Liver (tissue), 9 donors: ENCODE results near the gene PLCB3. TPM values are rescaled to one million over a fixed set of nuclear protein-coding genes. Genes with fewer than 3 reads are reported as not detected.

ENCODE experiments used
- DNase-seq: peaks from one replicate; pipeline ENCODE4 v3.0.0-alpha.2; 2017; ENCODE audit warnings: low spot score
- H3K27ac ChIP-seq, 2 donors: one replicate each; pipeline ENCODE4 v1.7.0; 2013; ENCODE audit warnings: inconsistent platforms in 2 of 2, low read length in 2 of 2, control low read depth in 1 of 2, low read depth in 1 of 2, mild to moderate bottlenecking in 1 of 2
- H3K27me3 ChIP-seq, 4 donors: one replicate each; pipeline versions ENCODE4 v1.6.1 to v1.7.0; 2013; ENCODE audit warnings: low read length in 3 of 4, inconsistent platforms in 1 of 4, mild to moderate bottlenecking in 1 of 4, moderate library complexity in 1 of 4; ENCODE audit not compliant: control insufficient read depth in 4 of 4, insufficient read depth in 4 of 4
- H3K36me3 ChIP-seq, 4 donors: one replicate each; pipeline versions ENCODE4 v1.6.1 to v1.7.0; 2013; ENCODE audit warnings: low read length in 3 of 4, mild to moderate bottlenecking in 3 of 4, low read depth in 1 of 4, moderate library complexity in 1 of 4; ENCODE audit not compliant: control insufficient read depth in 4 of 4, insufficient read depth in 3 of 4
- H3K4me1 ChIP-seq, 4 donors: one replicate each; pipeline versions ENCODE4 v1.6.1 to v1.7.0; 2013; ENCODE audit warnings: low read length in 3 of 4, mild to moderate bottlenecking in 3 of 4, moderate library complexity in 1 of 4; ENCODE audit not compliant: control insufficient read depth in 4 of 4, insufficient read depth in 4 of 4
- H3K4me3 ChIP-seq, 3 donors: one replicate each; pipeline versions ENCODE4 v1.6.1 to v1.7.0; 2013; ENCODE audit warnings: low read length in 3 of 3, control low read depth in 1 of 3, low read depth in 1 of 3, mild to moderate bottlenecking in 1 of 3
- H3K9ac ChIP-seq, 2 donors: one replicate each; pipeline ENCODE4 v1.7.0; 2013; ENCODE audit warnings: low read length in 2 of 2, mild to moderate bottlenecking in 2 of 2, moderate library complexity in 2 of 2, control low read depth in 1 of 2, low read depth in 1 of 2
- H3K9me3 ChIP-seq, 4 donors: one replicate each; pipeline versions ENCODE4 v1.6.1 to v1.7.0; 2013; ENCODE audit warnings: low read length in 3 of 4; ENCODE audit not compliant: control insufficient read depth in 4 of 4
- EGR1 ChIP-seq, 2 donors: IDR thresholded peaks; 2 replicates each; pipeline ENCODE4 v1.6.1; 2016 to 2018; ENCODE audit warnings: antibody characterized with exemption in 2 of 2, low read depth in 2 of 2
- FOXA1 ChIP-seq: IDR thresholded peaks from 2 replicates; pipeline ENCODE4 v1.6.1; 2016; ENCODE audit warnings: antibody characterized with exemption
- FOXA2 ChIP-seq: IDR thresholded peaks from 2 replicates; pipeline ENCODE4 v1.6.1; 2016; ENCODE audit warnings: antibody characterized with exemption
- GABPA ChIP-seq, 2 donors: IDR thresholded peaks in 1 of 2; conservative IDR thresholded peaks in 1 of 2; 2 replicates each; pipeline ENCODE4 v1.6.1; 2016; ENCODE audit warnings: antibody characterized with exemption in 2 of 2, mild to moderate bottlenecking in 1 of 2, moderate library complexity in 1 of 2
- HNF4A ChIP-seq, 2 donors: conservative IDR thresholded peaks; 2 replicates each; pipeline ENCODE4 v1.6.1; 2016; ENCODE audit warnings: antibody characterized with exemption in 2 of 2, mild to moderate bottlenecking in 2 of 2
- HNF4G ChIP-seq: IDR thresholded peaks from 2 replicates; pipeline ENCODE4 v1.6.1; 2016; ENCODE audit warnings: antibody characterized with exemption
- JUND ChIP-seq, 2 donors: IDR thresholded peaks; 2 replicates each; pipeline ENCODE4 v1.6.1; 2016; ENCODE audit warnings: antibody characterized with exemption in 2 of 2
- NR2F2 ChIP-seq: IDR thresholded peaks from 2 replicates; pipeline ENCODE4 v1.6.1; 2016; ENCODE audit warnings: antibody characterized with exemption
- RAD21 ChIP-seq, 2 donors: IDR thresholded peaks; 2 replicates each; pipeline ENCODE4 v1.6.1; 2016; ENCODE audit warnings: antibody characterized with exemption in 2 of 2, mild to moderate bottlenecking in 2 of 2
- RXRA ChIP-seq, 2 donors: IDR thresholded peaks; 2 replicates each; pipeline ENCODE4 v1.6.1; 2017 to 2018; ENCODE audit warnings: antibody characterized with exemption in 2 of 2, mild to moderate bottlenecking in 1 of 2
- SP1 ChIP-seq: IDR thresholded peaks from 2 replicates; pipeline ENCODE4 v1.6.1; 2018; ENCODE audit warnings: antibody characterized with exemption, mild to moderate bottlenecking
- YY1 ChIP-seq: IDR thresholded peaks from 2 replicates; pipeline ENCODE4 v1.6.1; 2016; ENCODE audit warnings: antibody characterized with exemption, mild to moderate bottlenecking
- whole genome bisulfite sequencing: extraction: QIAGEN DNeasy Blood & Tissue Kit; methylation state at CpG from one replicate; pipeline ENCODE4 v1.1.7; 2013; 5-methylcytosine and 5-hydroxymethylcytosine counted together
- polyA plus RNA-seq, 2 donors: library from polyadenylated mRNA; stranded (reverse) in 1 of 2; unstranded in 1 of 2; fragments of 200-250 nt in 1 of 2; fragments of >200 nt in 1 of 2; fragmentation: Nextera tagmentation in 1 of 2; extraction: Ambion mirVana in 1 of 2; gene quantifications; one replicate each; pipeline versions ENCODE4 v1.2.1 to v1.2.3, GENCODE V29; 2013 to 2015
- total RNA-seq, 2 donors: library from RNA; depleted of rRNA; stranded (reverse); fragments of >200 nt; gene quantifications; one replicate each; pipeline ENCODE4 v1.2.3, GENCODE V29; 2014
- TF ChIP-seq, protein P1 (sequence below): IDR thresholded peaks from 2 replicates; pipeline ENCODE4 v1.6.1; 2016; ENCODE audit warnings: antibody characterized with exemption
- TF ChIP-seq, protein P2 (sequence below): IDR thresholded peaks from 2 replicates; pipeline ENCODE4 v1.6.1; 2016; ENCODE audit warnings: antibody characterized with exemption
- TF ChIP-seq, protein P3 (sequence below): IDR thresholded peaks from 2 replicates; pipeline ENCODE4 v1.6.1; 2016; ENCODE audit warnings: antibody characterized with exemption
- TF ChIP-seq, protein P4 (sequence below): fragments of 150-350 bp; IDR thresholded peaks from 2 replicates; pipeline ENCODE4 v1.5.1; 2017; ENCODE audit warnings: improper control_type of control experiment, low read depth, low read length; ENCODE audit not compliant: missing input control
- TF ChIP-seq, protein P5 (sequence below): IDR thresholded peaks from 2 replicates; pipeline ENCODE4 v1.6.1; 2016; ENCODE audit warnings: antibody characterized with exemption, mild to moderate bottlenecking
- donor health status: healthy.
- donor health status: healthy.
- donor health status: healthy.
- donor health status: healthy.
- donor health status: healthy.

The PLCB3 gene
- total RNA-seq (1 to 10 TPM; 7.7 to 8.5 TPM), polyA plus RNA-seq (1 to 10 TPM in 1 of 2 donors, under 1 TPM in 1; 0.79 to 3.1 TPM)

DNA sequence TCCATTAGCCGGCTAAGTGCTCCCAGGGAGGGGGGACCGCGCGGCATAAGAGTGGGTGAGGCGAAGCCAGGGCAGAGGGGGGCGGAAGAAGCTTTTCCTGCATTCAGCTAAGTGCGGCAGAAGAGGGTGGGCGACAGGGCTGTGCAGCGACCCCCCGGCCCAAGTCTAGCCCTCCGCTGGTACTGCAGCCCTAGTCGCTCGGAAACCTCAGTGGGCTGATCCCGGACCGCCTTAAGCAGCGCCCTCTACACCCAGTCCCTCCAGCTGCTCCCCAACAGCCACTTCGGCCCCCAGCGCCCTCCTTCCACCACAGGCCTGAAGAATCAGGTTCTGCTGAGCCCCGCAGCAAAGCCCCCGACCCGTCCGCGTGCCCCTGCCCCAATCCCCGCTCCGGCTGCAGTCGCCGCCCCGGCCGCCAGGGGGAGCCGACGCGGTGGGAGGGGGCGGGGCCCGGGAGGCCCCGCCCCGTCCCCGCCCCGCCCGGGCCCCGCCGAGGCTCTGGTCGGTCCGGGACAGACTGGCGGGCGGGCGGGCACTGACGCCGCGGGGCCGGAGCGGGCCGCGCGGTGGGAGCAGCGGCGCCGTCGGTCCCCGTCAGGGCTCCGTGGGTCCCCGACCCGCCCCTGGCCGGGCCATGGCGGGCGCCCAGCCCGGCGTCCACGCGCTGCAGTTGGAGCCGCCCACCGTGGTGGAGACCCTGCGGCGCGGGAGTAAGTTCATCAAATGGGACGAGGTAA lies at the start of gene PLCB3:
TSS of gene PLCB3 (plus strand) at position 515 of the 737 bp plus-strand sequence. CDS start at position 635, 120 bp downstream.
- Histone ChIP-seq H3K4me1 (peaks cover 10 to 49% (median 38%) of the 10 kb centered on the region in 4 donors), H3K9ac (peak within 1 kb of the TSS in 1 of 2 donors; percentile 63), H3K27me3 (no peaks in the 10 kb centered on the region), H3K36me3 (peaks cover 0 to 3% (median under 1%) of the 10 kb centered on the region in 4 donors), H3K4me3 (peak within 1 kb of the TSS; percentile 36 to 67 (median 51)), H3K9me3 (no peaks in the 10 kb centered on the region), H3K27ac (no peak within 1 kb of the TSS)
- 1% methylated on average over 75 of the region's 75 CpGs for WGBS
- DNase-seq = peak; percentile 84
- TF ChIP-seq, protein P1, sequence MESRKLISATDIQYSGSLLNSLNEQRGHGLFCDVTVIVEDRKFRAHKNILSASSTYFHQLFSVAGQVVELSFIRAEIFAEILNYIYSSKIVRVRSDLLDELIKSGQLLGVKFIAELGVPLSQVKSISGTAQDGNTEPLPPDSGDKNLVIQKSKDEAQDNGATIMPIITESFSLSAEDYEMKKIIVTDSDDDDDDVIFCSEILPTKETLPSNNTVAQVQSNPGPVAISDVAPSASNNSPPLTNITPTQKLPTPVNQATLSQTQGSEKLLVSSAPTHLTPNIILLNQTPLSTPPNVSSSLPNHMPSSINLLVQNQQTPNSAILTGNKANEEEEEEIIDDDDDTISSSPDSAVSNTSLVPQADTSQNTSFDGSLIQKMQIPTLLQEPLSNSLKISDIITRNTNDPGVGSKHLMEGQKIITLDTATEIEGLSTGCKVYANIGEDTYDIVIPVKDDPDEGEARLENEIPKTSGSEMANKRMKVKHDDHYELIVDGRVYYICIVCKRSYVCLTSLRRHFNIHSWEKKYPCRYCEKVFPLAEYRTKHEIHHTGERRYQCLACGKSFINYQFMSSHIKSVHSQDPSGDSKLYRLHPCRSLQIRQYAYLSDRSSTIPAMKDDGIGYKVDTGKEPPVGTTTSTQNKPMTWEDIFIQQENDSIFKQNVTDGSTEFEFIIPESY = no peak
- TF ChIP-seq, protein P2, sequence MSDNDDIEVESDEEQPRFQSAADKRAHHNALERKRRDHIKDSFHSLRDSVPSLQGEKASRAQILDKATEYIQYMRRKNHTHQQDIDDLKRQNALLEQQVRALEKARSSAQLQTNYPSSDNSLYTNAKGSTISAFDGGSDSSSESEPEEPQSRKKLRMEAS = no peak
- TF ChIP-seq SP1 (no peak), FOXA2 (no peak), HNF4A (conservative IDR thresholded peaks at IDR 0.05) (no peak), JUND (IDR thresholded peaks at IDR 0.05) (no peak), RAD21 (IDR thresholded peaks at IDR 0.05) (peak in 1 of 2 donors; percentile 38), NR2F2 (no peak), GABPA (IDR thresholded peaks at IDR 0.05 in 1 of 2, conservative IDR thresholded peaks at IDR 0.05 in 1 of 2) (no peak), YY1 (no peak), HNF4G (no peak), RXRA (IDR thresholded peaks at IDR 0.05) (no peak)
- TF ChIP-seq, protein P3, sequence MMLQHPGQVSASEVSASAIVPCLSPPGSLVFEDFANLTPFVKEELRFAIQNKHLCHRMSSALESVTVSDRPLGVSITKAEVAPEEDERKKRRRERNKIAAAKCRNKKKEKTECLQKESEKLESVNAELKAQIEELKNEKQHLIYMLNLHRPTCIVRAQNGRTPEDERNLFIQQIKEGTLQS = no peak
- TF ChIP-seq, protein P4, sequence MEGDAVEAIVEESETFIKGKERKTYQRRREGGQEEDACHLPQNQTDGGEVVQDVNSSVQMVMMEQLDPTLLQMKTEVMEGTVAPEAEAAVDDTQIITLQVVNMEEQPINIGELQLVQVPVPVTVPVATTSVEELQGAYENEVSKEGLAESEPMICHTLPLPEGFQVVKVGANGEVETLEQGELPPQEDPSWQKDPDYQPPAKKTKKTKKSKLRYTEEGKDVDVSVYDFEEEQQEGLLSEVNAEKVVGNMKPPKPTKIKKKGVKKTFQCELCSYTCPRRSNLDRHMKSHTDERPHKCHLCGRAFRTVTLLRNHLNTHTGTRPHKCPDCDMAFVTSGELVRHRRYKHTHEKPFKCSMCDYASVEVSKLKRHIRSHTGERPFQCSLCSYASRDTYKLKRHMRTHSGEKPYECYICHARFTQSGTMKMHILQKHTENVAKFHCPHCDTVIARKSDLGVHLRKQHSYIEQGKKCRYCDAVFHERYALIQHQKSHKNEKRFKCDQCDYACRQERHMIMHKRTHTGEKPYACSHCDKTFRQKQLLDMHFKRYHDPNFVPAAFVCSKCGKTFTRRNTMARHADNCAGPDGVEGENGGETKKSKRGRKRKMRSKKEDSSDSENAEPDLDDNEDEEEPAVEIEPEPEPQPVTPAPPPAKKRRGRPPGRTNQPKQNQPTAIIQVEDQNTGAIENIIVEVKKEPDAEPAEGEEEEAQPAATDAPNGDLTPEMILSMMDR = peak; percentile 76

DNA sequence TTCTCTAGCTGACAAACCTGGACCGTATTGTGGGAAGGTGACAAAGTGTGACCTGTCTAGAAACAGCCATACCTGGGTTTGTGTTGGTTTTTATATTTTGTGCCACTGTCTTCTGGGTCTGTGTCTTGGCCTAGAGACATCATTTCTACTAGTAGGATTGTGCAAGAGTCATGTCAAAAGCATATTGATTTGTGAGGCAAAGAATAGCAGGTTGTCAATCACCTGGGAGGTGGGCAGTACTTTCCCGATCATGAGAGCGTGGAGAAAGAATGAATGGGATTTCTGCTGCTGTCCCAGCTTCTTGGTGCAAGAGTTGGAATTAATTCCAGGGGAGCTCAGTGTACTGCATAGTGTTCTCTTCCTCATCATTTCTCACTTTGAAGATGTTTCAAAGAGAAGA lies 49.8 kb upstream of the PLCB3 start:
- Histone ChIP-seq H3K4me1 (peaks cover 0 to 11% (median 5%) of the 10 kb centered on the region in 4 donors), H3K36me3 (peaks cover 19 to 56% (median 49%) of the 10 kb centered on the region in 4 donors), H3K9me3 (no peaks in the 10 kb centered on the region), H3K4me3 (no peak overlapping the region), H3K9ac (no peak overlapping the region), H3K27ac (no peak overlapping the region), H3K27me3 (no peaks in the 10 kb centered on the region)
- DNase-seq = no peak
- WGBS = 68% methylated on average over 3 of the region's 3 CpGs
- no peak for TF ChIP-seq HNF4G
- no peak for TF ChIP-seq FOXA1
- no peak for TF ChIP-seq EGR1 (IDR thresholded peaks at IDR 0.05; ENCODE audit: low read depth in 2 of 2)
- TF ChIP-seq FOXA2 = no peak
- no peak for TF ChIP-seq GABPA (IDR thresholded peaks at IDR 0.05 in 1 of 2, conservative IDR thresholded peaks at IDR 0.05 in 1 of 2)
- no peak for TF ChIP-seq YY1
- TF ChIP-seq, protein P3 = no peak
- no peak for TF ChIP-seq JUND (IDR thresholded peaks at IDR 0.05)
- no peak for TF ChIP-seq RAD21 (IDR thresholded peaks at IDR 0.05)
- TF ChIP-seq RXRA (IDR thresholded peaks at IDR 0.05) = no peak
- TF ChIP-seq, protein P5, sequence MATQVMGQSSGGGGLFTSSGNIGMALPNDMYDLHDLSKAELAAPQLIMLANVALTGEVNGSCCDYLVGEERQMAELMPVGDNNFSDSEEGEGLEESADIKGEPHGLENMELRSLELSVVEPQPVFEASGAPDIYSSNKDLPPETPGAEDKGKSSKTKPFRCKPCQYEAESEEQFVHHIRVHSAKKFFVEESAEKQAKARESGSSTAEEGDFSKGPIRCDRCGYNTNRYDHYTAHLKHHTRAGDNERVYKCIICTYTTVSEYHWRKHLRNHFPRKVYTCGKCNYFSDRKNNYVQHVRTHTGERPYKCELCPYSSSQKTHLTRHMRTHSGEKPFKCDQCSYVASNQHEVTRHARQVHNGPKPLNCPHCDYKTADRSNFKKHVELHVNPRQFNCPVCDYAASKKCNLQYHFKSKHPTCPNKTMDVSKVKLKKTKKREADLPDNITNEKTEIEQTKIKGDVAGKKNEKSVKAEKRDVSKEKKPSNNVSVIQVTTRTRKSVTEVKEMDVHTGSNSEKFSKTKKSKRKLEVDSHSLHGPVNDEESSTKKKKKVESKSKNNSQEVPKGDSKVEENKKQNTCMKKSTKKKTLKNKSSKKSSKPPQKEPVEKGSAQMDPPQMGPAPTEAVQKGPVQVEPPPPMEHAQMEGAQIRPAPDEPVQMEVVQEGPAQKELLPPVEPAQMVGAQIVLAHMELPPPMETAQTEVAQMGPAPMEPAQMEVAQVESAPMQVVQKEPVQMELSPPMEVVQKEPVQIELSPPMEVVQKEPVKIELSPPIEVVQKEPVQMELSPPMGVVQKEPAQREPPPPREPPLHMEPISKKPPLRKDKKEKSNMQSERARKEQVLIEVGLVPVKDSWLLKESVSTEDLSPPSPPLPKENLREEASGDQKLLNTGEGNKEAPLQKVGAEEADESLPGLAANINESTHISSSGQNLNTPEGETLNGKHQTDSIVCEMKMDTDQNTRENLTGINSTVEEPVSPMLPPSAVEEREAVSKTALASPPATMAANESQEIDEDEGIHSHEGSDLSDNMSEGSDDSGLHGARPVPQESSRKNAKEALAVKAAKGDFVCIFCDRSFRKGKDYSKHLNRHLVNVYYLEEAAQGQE = no peak
- TF ChIP-seq NR2F2 = no peak
- TF ChIP-seq, protein P2 = no peak
- TF ChIP-seq, protein P1 = no peak
- no peak for TF ChIP-seq HNF4A (conservative IDR thresholded peaks at IDR 0.05)
- TF ChIP-seq SP1 = no peak
